ENCODE data around the gene GRK5.

GRCh38 chr10:119457966-119458766 lies 250.8 kb downstream of the GRK5 start:
- TF ChIP-seq POLR2A (IDR thresholded peaks at IDR 0.05; ENCODE audit: low read depth, low read length) (no peak), POLR2AphosphoS5 (IDR thresholded peaks at IDR 0.05; ENCODE audit: low read depth, low read length) (no peak)

Data from GM12892 (cell line).